A549 (cell line): ENCODE results near the gene SMAD3. TPM values are rescaled to one million over a fixed set of nuclear protein-coding genes. Genes with fewer than 3 reads are reported as not detected.
A peak's percentile ranks its signal among the peaks of the same experiment; 100 is the strongest.

Experiments used
- ATAC-seq, 2 experiments: fragments of 200-7000 bp in 1 of 2; fragments of >200 bp in 1 of 2; cut with Nextera tagmentation in 1 of 2; cut with Tn5 transposase in 1 of 2; 3 replicates each; pipeline versions ENCODE4 v1.8.0 to v1.9.1; 2018 to 2020; ENCODE audit warnings: mild to moderate bottlenecking in 1 of 2, moderate library complexity in 1 of 2
- CTCF ChIA-PET: fragments of 300-600 bp; sonication (Branson Sonifier 250); formaldehyde crosslinking; extraction: SDS; loops from one replicate; lab custom pipeline; 2021; ENCODE audit warnings: antibody characterized with exemption, inconsistent platforms; lab: Yijun Ruan, JAX
- POLR2A ChIA-PET: fragments of 350-600 bp; formaldehyde crosslinking; extraction: SDS; loops from one replicate; lab custom pipeline; 2021; ENCODE audit warnings: antibody characterized with exemption, inconsistent platforms; lab: Yijun Ruan, JAX
- DNase-seq, 2 experiments: peaks; one replicate each; pipeline versions ENCODE4 v3.0.0 to v3.0.0-alpha.2; 2011 to 2016; ENCODE audit warnings: low read depth in 1 of 2, low spot score in 1 of 2
- FAIRE-seq: peaks from 2 replicates; lab custom pipeline; 2011; peaks lifted over from hg19 to GRCh38; lab: Jason Lieb, UNC
- H3K27ac ChIP-seq, 2 experiments: fragments of >200 bp; sonication (Bioruptor Twin); formaldehyde crosslinking; 3 replicates each; pipeline ENCODE4 v1.5.1; 2016 to 2017
- H3K4me1 ChIP-seq: fragments of >200 bp; sonication (Bioruptor Twin); formaldehyde crosslinking; 3 replicates; pipeline ENCODE4 v1.6.1; 2016
- H3K4me2 ChIP-seq: fragments of >200 bp; sonication (Bioruptor Twin); formaldehyde crosslinking; 3 replicates; pipeline ENCODE4 v1.6.1; 2016
- H3K4me3 ChIP-seq: fragments of >200 bp; sonication (Bioruptor Twin); formaldehyde crosslinking; 3 replicates; pipeline ENCODE4 v1.5.1; 2016
- H3K9me3 ChIP-seq: fragments of >200 bp; sonication (Bioruptor Twin); formaldehyde crosslinking; 3 replicates; pipeline ENCODE4 v1.6.1; 2016
- ATOH8 ChIP-seq: fragments of 250-450 bp; sonication (Bioruptor Pico); IDR thresholded peaks from 2 replicates; pipeline ENCODE4 v1.5.0; 2020; ENCODE audit warnings: low read depth, mild to moderate bottlenecking, moderate library complexity
- BHLHE40 ChIP-seq: IDR thresholded peaks from 2 replicates; pipeline ENCODE4 v1.6.1; 2012; ENCODE audit warnings: low read depth, low read length, inconsistent platforms
- CBX2 ChIP-seq: fragments of 200-600 bp; sonication (generic); IDR thresholded peaks from 2 replicates; pipeline ENCODE4 v1.6.1; 2016; ENCODE audit warnings: low read depth, mild to moderate bottlenecking, borderline replicate concordance
- CBX8 ChIP-seq: fragments of 200-600 bp; sonication (generic); IDR thresholded peaks from 2 replicates; pipeline ENCODE4 v1.6.1; 2016
- CEBPB ChIP-seq, 2 experiments: fragments of >200 bp in 1 of 2; sonication (Bioruptor Twin) in 1 of 2; formaldehyde crosslinking in 1 of 2; IDR thresholded peaks; 2 replicates each; pipeline ENCODE4 v1.6.1; 2012 to 2016
- EHF ChIP-seq: fragments of 250-450 bp; sonication (Bioruptor Pico); IDR thresholded peaks from 2 replicates; pipeline ENCODE4 v1.5.0; 2020; ENCODE audit warnings: mild to moderate bottlenecking
- EP300 ChIP-seq, 2 experiments: fragments of >200 bp; sonication (Bioruptor Twin); formaldehyde crosslinking; IDR thresholded peaks; 2 replicates in 1 of 2; 3 replicates in 1 of 2; pipeline ENCODE4 v1.6.1; 2016 to 2017
- FOSL2 ChIP-seq, 2 experiments: fragments of 450-650 bp in 1 of 2; fragments of >200 bp in 1 of 2; sonication (Bioruptor Twin) in 1 of 2; formaldehyde crosslinking; IDR thresholded peaks; 2 replicates each; pipeline versions ENCODE4 v1.5.0 to v1.6.1; 2016 to 2020; ENCODE audit warnings: mild to moderate bottlenecking in 1 of 2, moderate library complexity in 1 of 2
- FOXS1 ChIP-seq: fragments of 250-450 bp; sonication (Bioruptor Pico); IDR thresholded peaks from 2 replicates; pipeline ENCODE4 v1.5.0; 2020; ENCODE audit warnings: mild to moderate bottlenecking, moderate library complexity
- GATA3 ChIP-seq: IDR thresholded peaks from 2 replicates; pipeline ENCODE4 v1.6.1; 2012; ENCODE audit warnings: borderline replicate concordance
- HOXA7 ChIP-seq: fragments of 250-450 bp; sonication (Bioruptor Pico); IDR thresholded peaks from 2 replicates; pipeline ENCODE4 v1.5.0; 2020; ENCODE audit warnings: mild to moderate bottlenecking, moderate library complexity
- JUN ChIP-seq, 2 experiments: fragments of >200 bp; sonication (Bioruptor Twin); formaldehyde crosslinking; IDR thresholded peaks; 2 replicates in 1 of 2; 3 replicates in 1 of 2; pipeline ENCODE4 v1.6.1; 2016 to 2017
- KDM1A ChIP-seq: fragments of 200-600 bp; sonication (generic); IDR thresholded peaks from 2 replicates; pipeline ENCODE4 v1.6.1; 2016; ENCODE audit warnings: low read depth, mild to moderate bottlenecking
- MAFK ChIP-seq: fragments of 450-650 bp; IDR thresholded peaks from 2 replicates; pipeline ENCODE4 v1.6.1; 2014; ENCODE audit not compliant: partially characterized antibody
- MAX ChIP-seq: IDR thresholded peaks from 2 replicates; pipeline ENCODE4 v1.6.1; 2012
- MAZ ChIP-seq: fragments of 150-350 bp; IDR thresholded peaks from 2 replicates; pipeline ENCODE4 v1.6.1; 2014; ENCODE audit warnings: antibody characterized with exemption, low read depth, low read length, borderline replicate concordance
- NFE2L2 ChIP-seq: fragments of 150-350 bp; conservative IDR thresholded peaks from 2 replicates; pipeline ENCODE4 v1.6.1; 2014; ENCODE audit warnings: low read length
- NPAS2 ChIP-seq: fragments of 250-450 bp; sonication (Bioruptor Pico); IDR thresholded peaks from 2 replicates; pipeline ENCODE4 v1.8.0; 2022; ENCODE audit warnings: mild to moderate bottlenecking, moderate library complexity, borderline replicate concordance
- PBX3 ChIP-seq: IDR thresholded peaks from 2 replicates; pipeline ENCODE4 v1.6.1; 2012
- POLR2AphosphoS2 ChIP-seq: conservative IDR thresholded peaks from 2 replicates; pipeline ENCODE4 v1.6.1; 2012; ENCODE audit warnings: low read length, improper control_type of control experiment, inconsistent platforms
- RAD21 ChIP-seq, 2 experiments: fragments of >200 bp in 1 of 2; sonication (Bioruptor Twin) in 1 of 2; formaldehyde crosslinking in 1 of 2; IDR thresholded peaks in 1 of 2; conservative IDR thresholded peaks in 1 of 2; 2 replicates in 1 of 2; 3 replicates in 1 of 2; pipeline ENCODE4 v1.6.1; 2012 to 2018; ENCODE audit warnings: inconsistent platforms in 1 of 2
- RNF2 ChIP-seq: fragments of 200-600 bp; sonication (generic); IDR thresholded peaks from 2 replicates; pipeline ENCODE4 v1.6.1; 2016; ENCODE audit warnings: low read depth, mild to moderate bottlenecking, antibody characterized with exemption, moderate library complexity, borderline replicate concordance
- TFCP2L1 ChIP-seq: fragments of 250-450 bp; sonication (Bioruptor Pico); IDR thresholded peaks from 2 replicates; pipeline ENCODE4 v1.5.0; 2021; ENCODE audit warnings: mild to moderate bottlenecking
- TP53 ChIP-seq: fragments of 250-450 bp; sonication (Bioruptor Pico); IDR thresholded peaks from 2 replicates; pipeline ENCODE4 v1.5.0; 2021; ENCODE audit warnings: mild to moderate bottlenecking, moderate library complexity
- ZNF302 ChIP-seq: fragments of 250-450 bp; sonication (Bioruptor Pico); IDR thresholded peaks from 2 replicates; pipeline ENCODE4 v1.9.0; 2021; ENCODE audit warnings: inconsistent platforms, mild to moderate bottlenecking, moderate library complexity
- WGBS: methylation state at CpG from one replicate; pipeline ENCODE4 v1.1.6; 2017; ENCODE audit errors: missing lambda C conversion rate; 5-methylcytosine and 5-hydroxymethylcytosine counted together
- polyA plus RNA-seq, 4 experiments: library from polyadenylated mRNA; depleted of rRNA in 3 of 4; stranded (reverse); fragments of >200 nt; fragmentation: RNase III in 1 of 4; extraction: RNeasy Plus Mini Kit Qiagen cat#74134 plus additional on column Dnase treatment in 1 of 4; gene quantifications; 2 replicates in 3 of 4; 3 replicates in 1 of 4; pipeline ENCODE4 v1.2.3, GENCODE V29; 2011 to 2017

The SMAD3 gene
- polyA plus RNA-seq, 2 of the 4 experiments (the other 2 are of a cell fraction): 74.6 to 77.2 TPM

GRCh38 chr15:67066959-67067853 is 1.8 kb downstream of the SMAD3 start (continued):
- TF ChIP-seq MAX: 0 out of 2 replicates have a peak, but pooled peaks have one; percentile 47
- no peak for TF ChIP-seq NPAS2 (CRISPR knock-in tag)
- TF ChIP-seq, all 56 proteins: peak for 4

- DNase-seq: no peak
- CTCF ChIA-PET: interaction anchor here (0.8 to 8.0 kb wide), 7 partner anchors 14 to 120 kb away, joined by 3 to 66 read pairs (median 5); no protein-coding TSS in a partner anchor
- H3K4me1 ChIP-seq: peaks cover 63% of the 10 kb centered on the region
- H3K9me3 ChIP-seq: no peaks in the 10 kb centered on the region
- H3K27ac ChIP-seq: peak overlapping the region; percentile 89 to 96
- H3K4me3 ChIP-seq: peak overlapping the region; percentile 95
- POLR2A ChIA-PET: interaction anchor here (1.0 kb wide), 2 partner anchors 18 to 39 kb away, joined by 3 to 8 read pairs; no protein-coding TSS in a partner anchor
- peak overlapping the region; percentile 94 for H3K4me2 ChIP-seq
- FAIRE-seq: no peak
- peak; percentile 74 for TF ChIP-seq HOXA7 (CRISPR knock-in tag)
- TF ChIP-seq JUN (IDR thresholded peaks at IDR 0.05): peak in 1 of 2 experiments; percentile 46; a peak in 1 of 5 replicates
- TF ChIP-seq ATOH8 (CRISPR knock-in tag): 0 out of 2 replicates have a peak, but pooled peaks have one; percentile 4
- no peak for TF ChIP-seq TFCP2L1 (CRISPR knock-in tag)
- no peak for ATAC-seq
- WGBS: 2% methylated on average over 3 of the region's 3 CpGs
Measured at GRCh38 chr15:67067930-67068551, 2.6 kb downstream of the SMAD3 start.

- TF ChIP-seq CBX8 (no peak), RAD21 (conservative IDR thresholded peaks at IDR 0.05 in 1 of 2, IDR thresholded peaks at IDR 0.05 in 1 of 2) (no peak), MAZ (no peak), FOSL2 (IDR thresholded peaks at IDR 0.05) (no peak), FOSL2 (CRISPR knock-in tag; IDR thresholded peaks at IDR 0.05) (no peak), CBX2 (no peak), BHLHE40 (no peak), CEBPB (IDR thresholded peaks at IDR 0.05) (no peak), POLR2AphosphoS2 (no peak), KDM1A (no peak), MAFK (no peak), TP53 (CRISPR knock-in tag) (no peak), RNF2 (no peak), NPAS2 (CRISPR knock-in tag) (no peak), EP300 (IDR thresholded peaks at IDR 0.05) (no peak), PBX3 (no peak), ZNF302 (no peak), NFE2L2 (no peak), EHF (CRISPR knock-in tag) (no peak), GATA3 (no peak), FOXS1 (CRISPR knock-in tag) (no peak)
- no peak for FAIRE-seq
- ATAC-seq: no peak
- DNase-seq: no peak
- no peaks in the 10 kb centered on the region for H3K9me3 ChIP-seq
- peaks cover 63% of the 10 kb centered on the region for H3K4me1 ChIP-seq
- 21% methylated on average over 6 of the region's 6 CpGs for WGBS
- H3K27ac ChIP-seq: peak overlapping the region; percentile 89 to 96
- H3K4me3 ChIP-seq: peak overlapping the region; percentile 95
- CTCF ChIA-PET: interaction anchor here (0.7 to 8.0 kb wide), 13 partner anchors 13 to 217 kb away, joined by 3 to 66 read pairs (median 4); no protein-coding TSS in a partner anchor
- H3K4me2 ChIP-seq: peak overlapping the region; percentile 94
- POLR2A ChIA-PET: interaction anchor here (0.5 to 2.2 kb wide), 5 partner anchors 11 to 37 kb away, joined by 3 to 5 read pairs (median 3); no protein-coding TSS in a partner anchor
Measured at GRCh38 chr15:67068710-67069400, 3.5 kb downstream of the SMAD3 start.
